ENCODE data around the gene IKZF4. TPM values are rescaled to one million over a fixed set of nuclear protein-coding genes. Genes with fewer than 3 reads are reported as not detected.

Gene IKZF4
- total and polyA plus RNA-seq, 2 of the 8 experiments (the other 6 are each of a cell fraction or from before 2014, with no cell fraction given) = 8.0 to 13.3 TPM

DNA sequence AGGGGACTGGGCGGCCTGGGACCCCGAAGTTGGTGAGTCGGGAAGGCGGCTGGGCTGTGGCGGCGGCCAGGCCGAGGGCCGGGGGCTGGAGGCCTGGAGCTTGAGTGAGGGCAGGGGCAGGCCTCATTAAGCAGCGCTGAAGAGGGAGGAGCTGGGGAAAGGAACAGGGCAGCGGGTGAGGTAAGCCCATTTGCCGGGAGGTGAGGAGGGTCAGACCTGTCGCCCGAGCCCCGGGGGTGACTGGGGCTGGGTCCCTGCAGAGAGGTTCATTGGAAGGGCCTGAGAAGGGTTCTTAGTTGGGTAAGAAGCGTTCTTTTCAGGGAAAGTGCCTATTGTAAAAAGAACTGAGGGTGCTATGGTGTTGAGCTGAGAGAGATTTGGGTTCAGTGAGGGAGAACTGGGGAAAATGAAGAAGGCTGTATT lies 46.5 kb upstream of the IKZF4 start:
- FAIRE-seq (no peak), DNase-seq (ENCODE audit: low read depth in 1 of 2, low spot score in 2 of 2) (no peak)
- Histone ChIP-seq H3K4me1 (replicated peaks in 1 of 4; ENCODE audit: control insufficient read depth in 3 of 4, insufficient read depth in 4 of 4, low read length in 3 of 4) (peaks cover 0 to 4% (median 1%) of the 10 kb centered on the region in 4 experiments; a peak in 4 of 7 replicates), H3K56ac (replicated peaks; ENCODE audit: insufficient read length, low read depth, low read length) (peak overlapping the region; percentile 35), H4K91ac (replicated peaks; ENCODE audit: insufficient read length, low read length) (no peak overlapping the region), H4K5ac (ENCODE audit: insufficient read length, low read depth, low read length) (no peak overlapping the region), H2AK5ac (ENCODE audit: low read depth, low read length) (no peak overlapping the region), H2BK120ac (replicated peaks; ENCODE audit: low read depth, low read length) (no peak overlapping the region), H2BK5ac (ENCODE audit: low read depth, low read length) (peak overlapping the region; percentile 53; the same call in 1 of the 2 replicates), H3K4ac (replicated peaks; ENCODE audit: insufficient read length, low read depth, low read length) (no peak overlapping the region), H2BK12ac (ENCODE audit: low read depth, low read length) (no peak overlapping the region), H3K79me1 (ENCODE audit: low read depth, low read length) (peaks cover 2% of the 10 kb centered on the region; the same call in 1 of the 2 replicates), H3K27me3 (replicated peaks in 1 of 4; ENCODE audit: control insufficient read depth in 3 of 4, extremely low read depth in 1 of 4, insufficient read depth in 3 of 4, low read length in 3 of 4) (no peaks in the 10 kb centered on the region), H2BK20ac (ENCODE audit: low read length) (no peak overlapping the region), H3K23me2 (ENCODE audit: low read depth, low read length) (peaks cover 6% of the 10 kb centered on the region), H3K9me3 (ENCODE audit: insufficient read depth in 2 of 2, low read depth in 1 of 2, low read length in 1 of 2) (no peaks in the 10 kb centered on the region), H3K4me2 (ENCODE audit: insufficient read depth in 1 of 2, low read depth in 2 of 2, low read length in 2 of 2) (peak overlapping the region; percentile 61 to 73), H3K23ac (ENCODE audit: insufficient read length) (no peak overlapping the region), H3K4me3 (ENCODE audit: extremely low read depth in 1 of 4, insufficient read depth in 2 of 4, low read depth in 3 of 4, low read length in 4 of 4) (peak overlapping the region; percentile 65 to 93 (median 88)), H3K9ac (replicated peaks in 1 of 4; ENCODE audit: extremely low read depth in 1 of 4, low read depth in 3 of 4, low read length in 3 of 4) (peak overlapping the region; percentile 64 to 75 (median 72)), H2AFZ (ENCODE audit: low read length) (no peak overlapping the region), H3K14ac (ENCODE audit: insufficient read length) (no peak overlapping the region), H3K27ac (ENCODE audit: low read depth, low read length) (peak overlapping the region; percentile 12; the same call in 1 of the 2 replicates), H3K18ac (ENCODE audit: extremely low read depth, low read length) (peak overlapping the region; percentile 62; the same call in 1 of the 2 replicates), H4K8ac (ENCODE audit: extremely low read depth, insufficient read depth, low read length) (0 out of 2 replicates have a peak overlapping the region, but pooled peaks have one; percentile 36), H4K20me1 (replicated peaks in 1 of 2; ENCODE audit: control insufficient read depth in 1 of 2, insufficient read depth in 2 of 2, low read length in 2 of 2) (peaks cover 0 to 3% of the 10 kb centered on the region in 2 experiments), H3K36me3 (ENCODE audit: control insufficient read depth in 2 of 4, insufficient read depth in 4 of 4, low read length in 3 of 4) (peaks cover 0 to 21% (median 10%) of the 10 kb centered on the region in 4 experiments; a peak in 5 of 8 replicates), H3K79me2 (ENCODE audit: control insufficient read depth in 1 of 2, insufficient read depth in 2 of 2, low read length in 2 of 2) (peaks cover 0 to 36% of the 10 kb centered on the region in 2 experiments; a peak in 3 of 4 replicates), H2BK15ac (ENCODE audit: low read length) (no peak overlapping the region)
- ChIA-PET POLR2A (ENCODE audit: partially characterized antibody) (interaction anchor here (0.7 to 2.7 kb wide), 30 partner anchors 9 to 287 kb away, joined by 3 to 16 read pairs (median 4); partner anchors contain the start of genes DGKA, DNAJC14, IKZF4 and MYL6), CTCF (ENCODE audit: partially characterized antibody) (interaction anchor here (0.6 to 2.6 kb wide), 10 partner anchors 10 to 287 kb away, joined by 3 to 14 read pairs (median 4); partner anchors contain the start of genes ORMDL2 and SARNP)
- WGBS, 2 experiments (ENCODE audit: extremely low coverage in 1 of 2, insufficient coverage in 1 of 2, insufficient read length in 1 of 2, insufficient replicate concordance in 2 of 2, low coverage in 1 of 2, low lambda C conversion rate in 2 of 2, missing lambda C conversion rate in 1 of 2) = 4% methylated on average over 14 of the region's 15 CpGs; no CpG with 5 or more reads in 1 of the 2 experiments
- TF ChIP-seq RAD21 (IDR thresholded peaks at IDR 0.05 in 1 of 2, conservative IDR thresholded peaks at IDR 0.05 in 1 of 2; ENCODE audit: low read depth in 2 of 2, low read length in 2 of 2) (no peak), TAF1 (IDR thresholded peaks at IDR 0.05; ENCODE audit: low read depth, low read length) (no peak), GTF2F1 (IDR thresholded peaks at IDR 0.05; ENCODE audit: borderline replicate concordance, low read depth, low read length) (0 out of 2 replicates have a peak, but pooled peaks have one; percentile 6), POLR2A (IDR thresholded peaks at IDR 0.05; ENCODE audit: control extremely low read depth in 1 of 2, low read depth in 2 of 2, low read length in 2 of 2) (no peak), KDM4A (IDR thresholded peaks at IDR 0.05; ENCODE audit: low read depth, low read length, severe bottlenecking) (peak; percentile 40), FOSL1 (IDR thresholded peaks at IDR 0.05; ENCODE audit: insufficient read depth, low read depth, low read length) (no peak)
- TF ChIP-seq, protein P1, sequence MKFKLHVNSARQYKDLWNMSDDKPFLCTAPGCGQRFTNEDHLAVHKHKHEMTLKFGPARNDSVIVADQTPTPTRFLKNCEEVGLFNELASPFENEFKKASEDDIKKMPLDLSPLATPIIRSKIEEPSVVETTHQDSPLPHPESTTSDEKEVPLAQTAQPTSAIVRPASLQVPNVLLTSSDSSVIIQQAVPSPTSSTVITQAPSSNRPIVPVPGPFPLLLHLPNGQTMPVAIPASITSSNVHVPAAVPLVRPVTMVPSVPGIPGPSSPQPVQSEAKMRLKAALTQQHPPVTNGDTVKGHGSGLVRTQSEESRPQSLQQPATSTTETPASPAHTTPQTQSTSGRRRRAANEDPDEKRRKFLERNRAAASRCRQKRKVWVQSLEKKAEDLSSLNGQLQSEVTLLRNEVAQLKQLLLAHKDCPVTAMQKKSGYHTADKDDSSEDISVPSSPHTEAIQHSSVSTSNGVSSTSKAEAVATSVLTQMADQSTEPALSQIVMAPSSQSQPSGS (IDR thresholded peaks at IDR 0.05; ENCODE audit: low read length) = no peak

Data from H1 (cell line).